ENCODE measurements around the gene PPP1R1C.

DNA sequence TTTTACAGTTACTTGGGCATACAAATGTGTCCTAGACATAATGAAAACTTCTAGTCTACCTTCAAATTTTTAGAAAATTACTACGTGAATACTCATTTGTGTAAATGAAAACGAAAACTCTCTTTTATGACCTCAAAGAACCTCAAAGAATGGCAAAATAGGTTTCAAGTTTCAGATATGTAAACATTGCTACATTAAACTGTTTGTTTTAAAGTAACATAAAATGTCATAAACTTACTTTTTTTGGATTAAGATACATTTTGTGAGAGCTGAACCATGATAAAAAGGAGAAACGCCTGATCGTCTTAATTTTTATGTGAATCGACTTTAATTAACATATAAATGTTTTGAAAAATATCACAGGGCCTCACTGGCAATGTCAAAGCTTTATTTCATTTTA is 91.4 kb downstream of the PPP1R1C start:
- TF ChIP-seq, protein P1, sequence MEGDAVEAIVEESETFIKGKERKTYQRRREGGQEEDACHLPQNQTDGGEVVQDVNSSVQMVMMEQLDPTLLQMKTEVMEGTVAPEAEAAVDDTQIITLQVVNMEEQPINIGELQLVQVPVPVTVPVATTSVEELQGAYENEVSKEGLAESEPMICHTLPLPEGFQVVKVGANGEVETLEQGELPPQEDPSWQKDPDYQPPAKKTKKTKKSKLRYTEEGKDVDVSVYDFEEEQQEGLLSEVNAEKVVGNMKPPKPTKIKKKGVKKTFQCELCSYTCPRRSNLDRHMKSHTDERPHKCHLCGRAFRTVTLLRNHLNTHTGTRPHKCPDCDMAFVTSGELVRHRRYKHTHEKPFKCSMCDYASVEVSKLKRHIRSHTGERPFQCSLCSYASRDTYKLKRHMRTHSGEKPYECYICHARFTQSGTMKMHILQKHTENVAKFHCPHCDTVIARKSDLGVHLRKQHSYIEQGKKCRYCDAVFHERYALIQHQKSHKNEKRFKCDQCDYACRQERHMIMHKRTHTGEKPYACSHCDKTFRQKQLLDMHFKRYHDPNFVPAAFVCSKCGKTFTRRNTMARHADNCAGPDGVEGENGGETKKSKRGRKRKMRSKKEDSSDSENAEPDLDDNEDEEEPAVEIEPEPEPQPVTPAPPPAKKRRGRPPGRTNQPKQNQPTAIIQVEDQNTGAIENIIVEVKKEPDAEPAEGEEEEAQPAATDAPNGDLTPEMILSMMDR (IDR thresholded peaks at IDR 0.05): no peak
- TF ChIP-seq TP53 (CRISPR knock-in tag; IDR thresholded peaks at IDR 0.05) (no peak), TEAD4 (CRISPR knock-in tag; IDR thresholded peaks at IDR 0.05) (no peak), SP1 (CRISPR knock-in tag; conservative IDR thresholded peaks at IDR 0.05) (no peak)
- TF ChIP-seq, protein P2, sequence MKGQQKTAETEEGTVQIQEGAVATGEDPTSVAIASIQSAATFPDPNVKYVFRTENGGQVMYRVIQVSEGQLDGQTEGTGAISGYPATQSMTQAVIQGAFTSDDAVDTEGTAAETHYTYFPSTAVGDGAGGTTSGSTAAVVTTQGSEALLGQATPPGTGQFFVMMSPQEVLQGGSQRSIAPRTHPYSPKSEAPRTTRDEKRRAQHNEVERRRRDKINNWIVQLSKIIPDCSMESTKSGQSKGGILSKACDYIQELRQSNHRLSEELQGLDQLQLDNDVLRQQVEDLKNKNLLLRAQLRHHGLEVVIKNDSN (CRISPR knock-in tag; IDR thresholded peaks at IDR 0.05): no peak
